HG03432 (cell line): ENCODE results near the gene VPS54.
A peak's percentile ranks its signal among the peaks of the same experiment; 100 is the strongest.

Experiments used
- ATAC-seq: cut with Tn5 transposase; IDR thresholded peaks from one replicate; pipeline ENCODE4 v1.9.1; 2021; ENCODE audit warnings: mild to moderate bottlenecking, moderate library complexity; ENCODE audit not compliant: unreplicated experiment

The VPS54 gene

GRCh38 chr2:63926815-63927214 lies 92.4 kb downstream of the VPS54 start:
- ATAC-seq: no peak

DNA sequence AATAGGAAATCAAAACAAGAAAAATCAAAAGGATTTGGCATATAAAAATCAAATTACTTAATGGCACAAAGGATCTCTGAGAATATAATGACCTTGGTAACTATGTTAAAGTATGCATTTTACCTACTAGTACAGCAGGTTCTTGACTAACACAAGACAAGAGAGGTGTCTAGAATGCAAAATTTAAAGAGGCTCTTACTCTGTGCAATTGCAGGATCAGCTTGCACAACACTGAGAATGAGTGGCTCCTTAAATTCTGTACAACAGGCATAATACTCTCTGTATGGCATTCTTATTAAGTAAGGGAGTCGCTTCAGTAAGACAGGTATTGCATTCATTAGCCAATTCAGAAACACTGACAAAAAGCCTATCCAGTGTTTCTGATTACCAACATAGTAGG lies 104.9 kb downstream of the VPS54 start:
- ATAC-seq: no peak

DNA sequence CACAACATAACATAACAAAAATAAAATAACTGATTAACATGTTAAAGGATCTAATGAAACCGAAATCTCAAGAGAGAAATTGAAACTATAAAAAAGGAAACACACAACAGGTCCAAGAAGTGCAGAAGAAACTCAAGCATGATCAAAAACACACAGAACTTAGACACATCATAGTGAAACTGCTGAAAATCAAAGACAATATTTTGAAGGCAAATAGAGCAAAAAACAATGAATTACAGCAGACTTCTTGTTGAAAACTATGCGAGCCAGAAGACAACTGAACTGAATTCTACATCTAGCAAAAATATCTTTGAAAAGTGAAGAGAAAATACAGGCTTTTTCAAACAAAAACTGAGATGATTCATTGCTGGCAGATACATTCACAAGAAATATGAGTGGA lies 116.2 kb downstream of the VPS54 start:
- no peak for ATAC-seq

DNA sequence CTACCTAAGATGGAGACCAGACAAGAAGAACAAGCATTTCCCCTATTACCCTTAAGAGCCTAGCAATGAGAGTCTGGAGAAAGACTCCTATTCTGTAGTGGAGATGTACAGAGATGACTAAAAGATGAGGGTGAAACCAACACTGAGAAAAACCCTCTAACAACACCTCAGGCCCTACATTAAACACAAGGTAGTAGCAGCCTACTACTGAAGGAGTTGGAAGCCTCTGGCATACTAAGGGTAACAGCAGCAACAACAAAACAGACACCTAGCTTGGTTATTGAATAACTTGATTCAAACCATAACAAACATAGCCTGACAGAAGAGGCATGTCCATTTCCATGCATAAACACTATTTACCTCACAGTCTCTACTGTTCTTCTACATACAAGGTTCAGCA lies 117.1 kb downstream of the VPS54 start:
- no peak for ATAC-seq

GRCh38 chr2:63899639-63900038 lies 119.6 kb downstream of the VPS54 start:
- ATAC-seq: no peak

DNA sequence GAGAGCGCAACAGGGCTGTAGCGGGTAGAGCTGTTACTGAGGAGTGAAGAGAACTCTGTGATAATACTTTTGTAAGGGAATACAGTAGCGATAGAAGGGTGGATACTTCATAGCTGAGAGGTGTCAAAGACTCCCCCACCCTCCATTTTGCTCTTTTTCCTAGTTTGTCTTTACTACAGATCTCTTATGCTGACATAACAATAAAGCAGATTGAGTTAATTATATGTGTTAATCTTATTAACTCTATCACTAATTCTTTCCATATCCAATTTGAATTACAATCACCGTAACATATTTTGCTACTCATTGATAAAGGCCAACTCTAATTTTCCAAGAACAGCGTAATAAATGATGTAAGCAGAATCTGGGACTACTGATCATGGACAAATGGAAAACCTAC lies 120.4 kb downstream of the VPS54 start:
- no peak for ATAC-seq

- no peak for ATAC-seq
These were observed 125.1 kb downstream of the VPS54 start for GRCh38 chr2:63894167-63894566.

- ATAC-seq: no peak
These were observed 126.1 kb downstream of the VPS54 start for GRCh38 chr2:63893163-63893562.

GRCh38 chr2:63891488-63892030 lies 127.7 kb downstream of the VPS54 start:
- no peak for ATAC-seq

DNA sequence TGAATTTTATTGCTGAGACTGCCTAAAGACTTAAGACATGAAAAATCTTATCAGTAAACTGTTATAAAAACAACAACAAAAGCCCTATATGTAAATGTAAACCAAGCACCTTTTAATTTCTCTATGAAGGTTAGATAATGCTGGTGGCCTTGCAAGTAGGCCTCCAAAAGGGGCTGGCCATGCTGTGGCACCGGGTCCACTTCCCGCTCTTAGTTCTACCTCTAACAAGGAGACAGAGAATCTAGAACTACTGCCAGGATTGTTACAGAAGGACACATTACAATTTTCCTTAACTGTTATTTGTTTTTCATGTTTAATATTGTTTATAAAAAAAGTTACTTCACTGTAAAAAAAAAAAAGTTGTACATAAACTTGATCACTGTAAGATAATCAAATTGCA lies 128.6 kb downstream of the VPS54 start:
- ATAC-seq: no peak

- peak; percentile 79 for ATAC-seq
These were observed 130.5 kb downstream of the VPS54 start for GRCh38 chr2:63888490-63889402.

DNA sequence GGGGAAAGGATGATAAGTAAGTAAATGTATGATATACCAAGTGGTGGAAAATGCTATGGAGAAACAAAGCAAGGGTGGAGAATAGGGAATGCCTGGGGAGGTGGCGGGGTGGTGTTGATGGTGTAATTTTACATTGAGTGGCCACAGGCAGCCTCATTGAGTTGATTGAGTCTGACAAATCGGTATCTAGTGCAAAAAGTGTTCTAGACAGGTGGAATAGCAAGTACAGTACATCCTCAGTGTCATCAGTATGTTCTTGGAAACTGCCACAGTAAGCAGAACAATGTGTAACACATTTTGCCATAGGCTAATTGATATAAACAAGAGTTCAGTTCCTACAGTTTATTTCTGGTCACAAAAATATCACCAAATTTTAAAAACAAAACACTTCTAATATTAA lies 131.2 kb downstream of the VPS54 start:
- ATAC-seq: no peak

GRCh38 chr2:63886445-63886844 lies 132.8 kb downstream of the VPS54 start:
- no peak for ATAC-seq

- no peak for ATAC-seq
These were observed 136.7 kb downstream of the VPS54 start for GRCh38 chr2:63882395-63883105.

DNA sequence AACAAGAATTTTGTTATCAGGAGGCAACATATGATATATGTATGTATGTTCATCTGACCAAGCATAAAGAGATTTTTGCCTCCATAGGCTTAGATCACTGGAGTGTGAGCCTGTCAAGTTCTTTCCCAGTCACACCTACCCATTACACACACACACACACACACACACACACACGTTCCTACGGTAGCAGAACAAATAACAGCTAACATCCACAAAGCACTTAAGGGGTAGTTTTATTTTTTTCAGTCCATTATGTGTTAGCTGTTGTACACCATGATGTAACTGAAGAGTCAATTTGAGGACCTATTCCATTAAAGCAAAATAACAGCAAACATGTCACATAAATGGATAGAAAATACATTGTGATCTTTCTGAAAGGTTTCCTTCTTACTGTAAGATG lies 138.0 kb downstream of the VPS54 start:
- ATAC-seq: no peak

DNA sequence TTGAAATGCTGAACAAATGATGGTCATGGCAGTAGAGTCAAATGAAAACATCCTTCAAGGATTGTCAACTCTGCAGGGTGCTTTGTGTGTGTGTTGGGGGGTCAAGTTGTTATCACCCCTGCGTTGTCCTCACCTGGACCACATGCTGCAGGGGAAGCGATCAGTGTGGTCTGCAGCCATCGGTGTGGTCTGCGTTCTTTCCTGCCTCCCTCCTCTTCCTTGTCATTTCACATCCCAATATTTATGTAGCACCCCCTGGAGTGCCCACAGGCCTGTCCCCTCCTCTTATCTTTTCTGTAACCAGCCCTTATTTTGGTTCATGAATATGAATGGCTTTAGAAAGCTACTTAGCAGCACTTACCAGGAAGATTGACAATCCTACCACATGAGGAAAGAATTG lies 138.6 kb downstream of the VPS54 start:
- no peak for ATAC-seq

DNA sequence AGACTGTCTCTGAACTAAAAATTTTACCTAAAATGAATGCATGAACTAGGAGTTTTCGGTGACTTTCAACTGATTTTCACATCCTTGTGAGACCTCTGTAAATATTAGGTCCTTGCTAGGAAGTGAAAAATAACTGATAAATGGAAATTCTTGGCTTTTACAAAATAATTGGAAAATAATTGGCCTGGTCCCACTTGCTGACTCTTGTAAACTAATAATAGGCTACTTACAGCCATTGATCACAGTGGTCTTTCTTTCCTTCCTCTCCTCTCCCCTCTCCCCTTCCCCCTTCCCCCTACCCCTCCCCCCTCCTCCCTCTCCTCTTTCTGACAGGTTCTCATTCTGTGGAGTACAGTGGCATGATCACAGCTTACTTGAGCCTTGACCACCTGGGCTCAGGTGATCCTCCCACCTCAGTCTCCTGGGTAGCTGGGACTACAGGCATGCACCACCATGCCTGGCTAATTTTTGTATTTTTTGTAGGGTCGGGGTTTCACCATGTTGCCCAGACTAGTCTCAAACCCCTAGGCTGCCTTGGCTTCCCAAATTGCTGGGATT lies 139.3 kb downstream of the VPS54 start:
- ATAC-seq: no peak

DNA sequence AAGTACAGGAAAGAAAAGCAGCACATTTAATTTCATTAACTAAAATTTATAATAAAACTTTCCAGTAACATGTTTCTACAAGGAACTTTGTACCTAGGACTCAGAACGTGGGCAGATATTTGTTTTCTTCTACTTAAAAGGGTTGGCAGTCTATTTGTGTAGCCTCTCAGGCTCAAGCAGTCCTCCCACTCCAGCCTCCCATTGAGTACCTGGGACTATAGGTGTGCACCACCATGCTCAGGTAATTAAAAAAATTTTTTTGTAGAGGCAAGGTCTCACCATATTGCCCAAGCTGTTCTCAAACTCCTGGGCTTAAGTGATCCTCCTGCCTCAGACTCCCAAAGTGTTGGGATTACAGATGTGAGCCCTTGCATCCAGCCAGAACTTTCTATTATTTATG lies 140.7 kb downstream of the VPS54 start:
- no peak for ATAC-seq

- ATAC-seq: no peak
These were observed 142.9 kb downstream of the VPS54 start for GRCh38 chr2:63876311-63876710.

DNA sequence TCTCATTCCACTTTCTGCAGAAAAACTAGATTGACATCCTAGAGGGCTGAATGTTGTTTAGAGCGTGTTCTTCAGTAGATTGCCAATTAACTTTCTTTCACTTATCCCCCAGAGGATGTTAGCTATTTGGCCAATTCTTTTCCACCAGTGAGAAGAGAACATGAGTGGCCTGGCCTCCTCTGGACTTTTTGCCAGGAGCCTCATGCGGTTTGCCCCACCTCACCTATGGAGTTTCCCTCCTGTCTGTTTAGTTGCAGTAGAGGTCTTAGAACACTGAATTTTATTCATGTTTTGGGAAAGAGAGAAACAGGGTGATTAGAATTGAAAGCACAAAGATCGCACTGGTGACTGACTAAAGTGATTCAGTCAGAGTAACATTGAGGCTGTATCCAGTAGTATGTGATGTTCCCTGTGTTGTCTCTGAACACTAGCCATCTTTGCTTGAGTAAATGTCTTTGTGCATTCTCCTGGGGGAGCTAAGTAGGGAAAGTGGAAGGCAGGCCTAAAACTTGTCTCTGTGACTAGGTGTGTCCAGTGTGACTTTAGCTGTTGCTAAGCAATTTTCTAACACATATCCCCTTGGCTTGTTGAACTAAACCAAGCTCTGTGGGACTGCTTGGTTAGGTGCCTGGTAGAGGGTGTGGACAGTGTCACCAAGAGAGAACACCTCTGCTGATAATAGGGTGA lies 143.5 kb downstream of the VPS54 start:
- no peak for ATAC-seq

DNA sequence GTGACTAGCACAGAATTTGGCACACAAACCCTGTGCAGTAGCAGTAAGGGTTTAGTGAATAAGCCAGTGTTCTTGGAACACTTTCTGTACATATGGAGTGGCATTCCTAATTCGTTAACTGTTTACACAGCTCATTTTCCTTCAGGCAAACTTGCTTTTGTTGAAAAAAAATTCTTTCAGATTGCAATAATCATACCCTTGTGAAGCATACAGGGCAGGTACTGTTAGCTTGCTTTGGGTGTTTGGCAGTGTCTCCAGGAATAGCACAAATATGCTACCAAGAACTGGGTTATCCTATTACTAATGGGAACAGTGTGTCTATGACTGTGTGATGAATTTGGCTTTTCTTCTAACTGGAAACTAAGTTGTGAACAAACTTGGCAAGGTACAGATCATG lies 144.1 kb downstream of the VPS54 start:
- ATAC-seq: no peak
